HL-60/S4 treated with phorbol 12-myristate 13-acetate at 8.2 ng/mL for 4 days and 3 days (cell line): Measurements from ENCODE around the gene GOT2.
"Not testable (repeated sequence)": the region's sequence is repeated elsewhere in the genome, so short reads cannot be mapped to it uniquely, and the experiment has no call there.

Experiments used
- in situ Hi-C: fragments of 300-500 bp; cut with MboI; formaldehyde crosslinking; loops from 2 replicates; pipeline ENCODE4 v1.15.0; 2022; ENCODE audit warnings: low sequenced_read_pairs

Gene GOT2

DNA sequence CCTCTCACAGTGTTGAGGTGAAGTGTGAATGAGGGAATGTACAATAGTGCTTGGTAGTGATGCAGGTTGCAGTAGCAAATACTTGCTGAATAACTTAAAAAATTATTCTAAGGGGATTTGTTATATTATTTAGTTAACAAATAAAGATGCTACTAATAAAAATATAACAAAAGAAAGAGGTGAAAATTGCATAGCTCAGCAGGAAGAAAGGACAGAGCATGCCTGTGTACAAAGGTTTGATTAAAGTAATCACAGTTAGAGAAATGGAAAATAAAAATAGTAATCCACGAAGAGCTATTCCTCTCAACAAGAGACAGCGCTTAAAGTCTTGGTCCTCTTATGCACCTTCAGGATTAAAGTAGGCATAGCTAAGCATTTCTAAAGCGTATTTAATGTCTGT lies 11.0 kb downstream of the GOT2 start:
- in situ Hi-C loops, result no loop called here

DNA sequence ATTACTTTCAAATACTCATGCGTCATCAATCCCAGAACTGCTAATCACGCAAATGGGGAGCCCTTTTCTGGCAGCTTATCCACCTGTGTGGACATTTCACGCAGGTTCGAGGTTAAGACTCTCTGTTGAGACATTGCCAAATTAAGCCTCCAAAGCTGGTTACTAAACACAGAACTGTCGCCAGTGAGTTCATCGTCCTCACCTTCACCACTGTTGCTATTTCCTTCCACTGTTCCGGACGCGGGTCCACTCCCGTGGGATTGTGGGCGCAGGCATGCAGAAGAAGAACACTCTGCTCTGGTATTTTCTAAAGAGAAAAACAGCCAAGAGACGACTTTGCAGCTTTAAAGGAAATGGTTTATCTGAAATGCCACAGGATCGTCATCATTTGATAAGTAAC lies 16.1 kb downstream of the GOT2 start:
- in situ Hi-C loops, result no loop called here

DNA sequence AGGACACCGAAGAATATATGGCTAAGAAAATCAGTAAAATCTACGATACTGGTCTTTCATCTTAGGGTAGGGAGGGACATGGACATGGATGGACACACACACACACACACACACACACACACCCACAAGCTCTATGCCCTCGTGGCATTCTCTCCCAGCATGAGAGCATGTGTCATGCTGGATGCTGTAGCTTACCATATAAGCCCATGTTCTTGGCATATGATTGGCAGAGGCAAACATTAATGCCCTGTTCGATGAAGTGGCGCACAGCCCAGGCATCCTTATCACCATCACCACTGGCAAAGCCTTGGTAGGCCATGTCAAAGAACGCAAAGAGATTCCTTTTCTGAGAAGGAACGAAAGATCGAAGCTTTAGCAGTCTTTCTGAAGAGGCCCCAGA lies 17.6 kb downstream of the GOT2 start:
- in situ Hi-C loops, result no loop called here

DNA sequence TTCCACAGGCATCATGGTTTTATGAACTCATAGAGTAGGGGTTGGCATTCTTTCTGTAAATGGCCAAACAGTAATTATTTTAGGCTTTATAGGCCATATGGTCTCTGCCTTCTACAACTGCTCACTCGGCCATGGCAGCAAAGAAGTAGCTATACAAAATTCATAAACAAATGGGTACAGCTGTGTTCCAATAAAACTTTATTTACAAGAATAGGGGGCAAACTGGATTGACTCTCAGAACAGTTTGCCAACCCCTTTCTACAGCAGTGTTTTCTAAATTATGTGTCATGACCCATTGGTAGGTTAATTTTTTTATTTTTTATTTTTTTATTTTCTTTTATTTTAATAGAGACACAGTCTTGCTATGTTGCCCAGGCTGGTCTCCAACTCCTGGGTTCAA lies 20.4 kb downstream of the GOT2 start:
- in situ Hi-C loops, result no loop called here

DNA sequence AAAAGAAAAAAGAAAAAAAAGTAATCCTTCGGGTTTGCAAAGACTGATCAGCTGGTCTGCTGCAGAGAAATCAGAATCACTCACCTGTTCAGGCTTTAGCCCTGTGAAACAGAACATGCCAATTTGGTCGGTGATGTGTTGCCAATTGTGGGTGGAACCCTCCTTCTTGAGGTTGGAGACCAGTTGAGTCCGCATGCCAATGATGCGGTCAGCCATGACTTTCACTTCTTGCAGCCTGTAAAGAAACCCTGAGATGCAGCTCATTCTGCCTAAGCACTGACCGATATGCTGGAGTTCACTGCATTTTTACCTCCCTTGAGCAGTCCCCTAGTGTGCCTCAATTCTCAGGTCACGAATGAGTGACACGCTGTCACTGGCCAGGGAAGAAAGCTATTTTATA lies 24.8 kb downstream of the GOT2 start:
- in situ Hi-C loops, result no loop called here

DNA sequence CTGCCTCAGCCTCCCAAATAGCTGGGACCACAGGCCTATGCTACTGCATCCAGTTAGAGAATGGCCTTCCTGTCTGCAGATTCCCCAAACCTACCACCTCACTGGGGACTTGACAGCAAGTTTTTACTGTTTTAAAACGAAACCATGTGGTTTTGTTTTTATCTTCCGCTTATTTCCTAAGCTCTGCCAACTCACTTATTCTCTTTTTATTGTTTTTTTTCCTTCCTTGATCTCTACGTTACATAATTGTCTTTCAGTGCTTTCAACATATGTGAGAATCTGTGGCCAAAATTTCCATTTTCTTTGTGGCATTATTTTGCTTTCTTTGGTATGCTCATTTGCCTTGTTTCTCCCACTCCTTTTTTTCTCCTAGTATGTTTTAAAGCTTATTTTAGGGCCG lies 35.0 kb downstream of the GOT2 start:
- in situ Hi-C loops, result no loop called here

DNA sequence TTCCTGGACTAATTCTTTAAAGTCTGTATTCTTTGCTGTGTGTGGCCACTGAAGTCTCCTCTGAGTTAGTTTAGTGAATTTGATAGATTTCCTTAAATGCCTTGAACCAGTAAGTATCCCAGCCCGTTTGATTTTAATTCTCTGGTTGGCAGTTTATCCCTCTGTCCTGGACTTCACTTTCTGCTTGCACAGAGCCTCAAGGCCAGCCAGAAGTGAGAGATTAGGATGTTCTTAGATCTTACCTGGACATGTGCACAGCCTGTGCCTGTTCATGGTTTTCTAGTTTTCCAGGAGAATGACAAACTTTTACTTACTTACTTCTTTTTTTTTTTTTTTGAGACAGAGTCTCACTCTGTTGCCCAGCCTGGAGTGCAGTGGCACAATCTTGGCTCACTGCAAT lies 38.7 kb downstream of the GOT2 start:
- in situ Hi-C loops, result no loop called here

DNA sequence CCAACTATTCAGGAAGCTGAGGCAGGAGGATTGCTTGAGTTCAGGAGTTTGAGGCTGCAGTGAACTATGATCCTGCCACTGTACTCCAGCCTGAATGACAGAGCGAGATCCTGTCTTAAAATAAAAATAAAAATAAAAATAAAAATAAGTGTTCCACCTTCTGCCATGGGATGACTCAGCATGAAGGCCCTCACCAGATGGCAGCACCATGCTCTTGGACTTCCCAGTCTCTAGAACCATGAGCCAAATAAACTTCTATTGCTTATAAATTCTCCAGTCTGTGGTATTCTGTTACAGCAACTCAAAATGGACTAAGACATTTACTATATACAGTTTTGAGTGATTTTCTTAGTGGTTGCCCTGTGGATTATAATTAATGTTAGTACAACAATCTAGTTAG lies 41.7 kb downstream of the GOT2 start:
- in situ Hi-C loops, result no loop called here

DNA sequence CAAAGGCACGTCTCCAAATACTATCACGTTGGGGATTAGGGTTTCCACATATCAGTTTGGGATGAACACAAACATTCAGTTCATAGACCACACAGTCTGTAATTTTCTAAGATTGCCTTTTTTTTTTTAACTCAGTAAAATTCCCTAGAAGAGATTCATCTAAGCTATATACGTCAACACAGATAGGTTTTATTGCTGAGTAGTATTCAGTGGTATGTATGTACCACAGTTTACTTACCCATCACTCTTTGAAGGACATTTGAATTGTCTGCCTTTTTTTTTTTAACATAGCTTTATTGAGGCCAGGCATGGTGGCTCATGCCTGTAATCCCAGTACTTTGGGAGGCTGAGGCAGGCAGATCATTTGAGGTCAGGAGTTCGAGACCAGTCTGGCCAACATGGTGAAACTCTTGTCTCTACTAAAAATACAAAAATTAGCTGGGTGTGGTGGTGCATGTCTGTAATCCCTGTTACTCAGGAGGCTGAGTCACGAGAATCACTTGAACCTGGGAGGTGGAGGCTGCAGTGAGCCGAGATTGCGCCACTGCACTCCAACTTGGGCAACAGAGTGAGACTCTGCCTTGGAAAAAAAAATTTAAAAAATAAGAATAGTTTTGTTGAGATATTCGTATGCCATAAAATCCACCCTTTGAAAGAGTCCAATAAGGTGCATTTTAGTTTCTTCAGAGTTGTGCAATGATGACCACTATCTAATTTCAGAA lies 47.0 kb downstream of the GOT2 start:
- in situ Hi-C loops, result not testable (repeated sequence)

DNA sequence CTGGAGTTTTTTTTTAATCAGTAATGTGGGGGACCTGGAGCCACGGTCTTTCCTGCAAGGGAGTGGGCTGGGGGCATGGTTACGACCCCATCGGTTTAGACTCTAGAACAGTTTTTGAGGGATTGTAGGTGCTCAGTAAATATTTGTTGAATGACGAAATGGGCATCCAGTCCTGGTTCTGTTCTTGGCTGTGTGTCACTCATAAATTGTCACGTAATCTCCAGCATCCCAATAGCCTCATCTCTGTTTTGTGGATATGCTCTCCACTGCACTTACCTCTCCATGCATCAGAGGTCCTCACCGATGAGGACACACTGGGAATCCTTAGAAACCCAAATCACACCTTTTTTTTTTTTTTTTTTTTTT lies 49.0 kb downstream of the GOT2 start:
- in situ Hi-C loops, result no loop called here

DNA sequence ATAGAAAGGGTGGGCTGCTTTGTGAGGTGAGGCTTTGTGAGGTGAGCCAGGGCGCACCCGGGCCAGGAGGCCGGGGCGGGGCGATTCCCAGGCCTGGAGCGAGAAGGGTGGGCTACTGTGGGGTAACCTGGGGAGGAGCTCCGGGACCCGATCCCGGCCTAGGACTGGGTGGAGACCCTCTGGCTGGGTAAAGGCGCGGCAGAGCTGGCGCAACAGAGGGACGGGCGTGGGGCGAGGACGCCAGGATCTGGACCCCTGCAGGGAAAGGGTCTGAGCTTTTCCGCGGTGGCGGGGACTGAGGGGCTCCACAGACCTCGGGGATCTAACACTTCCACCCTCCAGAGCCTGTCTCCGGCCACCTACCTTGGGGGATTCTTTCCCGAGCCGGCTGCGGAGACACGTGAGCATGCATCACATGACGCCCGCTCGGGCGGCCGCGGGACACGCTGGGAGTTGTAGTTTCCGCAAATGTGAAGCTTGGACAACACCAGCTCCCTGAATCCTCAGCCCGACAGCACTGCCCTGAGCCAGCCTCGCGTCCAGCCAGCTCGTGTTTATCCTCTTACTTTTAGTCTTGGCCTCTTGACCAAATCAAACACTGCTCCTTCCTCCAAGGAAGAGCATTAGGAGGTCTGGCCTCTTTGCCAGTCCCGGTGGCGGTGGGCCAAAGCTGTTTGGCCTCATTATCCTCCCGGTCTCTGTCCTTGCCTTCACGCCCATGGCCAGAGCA lies 49.6 kb downstream of the GOT2 start, which contains the start of gene SLC38A7:
Gene SLC38A7, minus strand, starts transcription at position 417 of the 730 bp plus-strand sequence. CDS start 4,644 bp downstream, outside the sequence.
- in situ Hi-C loops, result no loop called here

DNA sequence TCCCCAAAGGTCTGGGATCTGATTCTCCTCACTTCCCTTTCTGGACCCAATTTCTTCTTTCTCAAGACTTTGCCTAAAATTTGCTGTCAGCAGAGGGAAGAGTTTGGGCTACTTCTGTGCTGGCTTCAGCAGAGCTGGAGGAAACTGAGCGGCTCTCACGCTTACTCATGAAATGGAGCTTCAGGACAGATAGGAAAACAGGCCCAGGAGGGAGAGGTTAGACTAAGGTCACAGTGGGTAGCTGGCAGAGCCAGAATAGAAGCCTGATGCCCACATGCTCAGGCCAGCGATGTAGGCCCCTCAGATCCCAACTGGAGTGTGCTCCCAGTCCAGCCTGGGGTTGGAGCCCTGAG lies 50.1 kb downstream of the GOT2 start:
- in situ Hi-C loops, result no loop called here

DNA sequence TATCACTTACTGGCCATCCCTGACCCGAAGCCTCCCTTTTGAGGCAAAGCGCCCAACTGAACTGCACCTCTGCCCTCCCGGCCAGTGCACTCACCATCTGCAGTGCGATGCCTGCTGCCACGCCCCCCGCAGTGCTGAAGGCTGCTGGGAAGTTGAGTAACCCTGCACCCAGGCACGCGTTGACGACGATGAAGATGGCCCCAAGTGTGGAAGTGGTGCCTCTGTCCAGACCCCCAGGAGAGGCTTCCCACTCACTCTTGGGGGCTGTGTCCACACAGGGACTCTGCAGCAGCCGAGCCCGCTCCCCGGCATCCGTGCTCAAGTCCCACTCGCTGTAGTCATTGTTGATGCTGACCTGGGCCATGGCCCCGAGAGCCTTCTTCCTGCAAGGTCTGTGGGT lies 54.4 kb downstream of the GOT2 start:
- in situ Hi-C loops, result no loop called here

DNA sequence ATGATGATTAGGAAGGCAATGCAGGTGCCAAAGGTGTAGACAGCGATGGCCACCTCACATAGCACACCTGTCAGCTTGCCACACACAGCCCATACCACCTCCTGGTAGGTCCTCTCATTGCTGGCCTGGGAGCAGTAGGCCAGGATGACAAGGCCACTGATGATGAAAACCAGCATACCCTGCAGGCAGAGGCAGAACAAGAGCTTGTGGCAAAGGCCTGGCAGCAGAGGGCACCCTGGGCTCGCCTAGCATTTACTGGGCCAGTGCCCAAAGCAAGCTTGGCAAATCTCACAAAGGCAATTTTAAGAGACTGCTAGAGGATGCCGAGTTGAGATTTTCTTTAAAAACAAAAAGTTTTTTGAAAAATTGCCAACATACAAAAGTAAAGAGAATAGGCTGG lies 55.4 kb downstream of the GOT2 start:
- in situ Hi-C loops, result no loop called here

DNA sequence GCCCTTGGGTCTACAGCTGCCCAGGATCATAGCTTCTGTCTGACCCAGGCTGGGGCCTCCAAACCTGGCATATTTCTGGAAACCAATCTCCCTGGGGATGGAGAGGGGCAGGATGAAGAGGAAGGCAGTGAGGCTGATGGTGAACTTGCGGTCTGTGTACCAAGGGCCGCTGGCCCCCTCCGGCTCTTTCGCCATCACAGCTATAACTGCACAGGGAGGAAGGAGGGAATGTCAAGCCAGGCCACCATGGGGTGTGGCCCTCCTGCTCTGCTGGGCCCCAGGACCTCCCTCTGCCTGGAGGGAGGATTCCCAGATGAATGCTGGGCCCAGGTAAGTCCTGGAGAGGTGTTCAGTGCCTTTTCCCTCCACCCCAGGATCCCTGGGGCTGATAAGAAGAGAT lies 55.8 kb downstream of the GOT2 start:
- in situ Hi-C loops, result no loop called here

DNA sequence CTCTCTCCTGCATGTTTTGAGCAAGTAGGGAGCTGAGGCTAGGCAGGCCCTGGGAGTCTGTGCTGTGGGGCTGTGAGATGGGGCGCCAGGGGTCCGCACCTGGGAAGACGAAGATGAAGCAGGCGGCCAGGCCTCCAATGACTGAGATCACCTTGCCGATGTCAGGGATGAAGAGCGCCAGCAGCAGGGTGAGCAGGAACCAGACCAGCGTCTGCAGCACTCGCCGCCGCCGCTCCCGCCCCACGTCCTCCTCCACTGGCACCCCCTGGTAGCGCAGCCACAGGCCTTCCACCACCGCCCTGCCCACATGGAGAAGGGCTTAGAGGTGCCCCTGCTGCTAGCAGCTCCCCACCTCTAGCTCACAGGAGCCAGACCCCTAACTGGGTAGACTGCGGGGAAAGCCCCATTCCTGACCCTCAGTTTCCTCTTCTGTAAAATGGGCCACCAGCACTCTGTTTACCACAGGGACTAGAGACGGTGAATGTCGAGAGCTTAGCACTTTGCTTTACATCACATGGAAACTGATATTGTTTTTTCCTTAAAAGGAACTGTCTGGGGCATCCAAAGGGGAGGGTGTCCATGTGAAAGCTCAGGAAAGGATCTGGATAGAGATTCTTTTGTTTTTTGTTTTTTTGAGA lies 63.1 kb downstream of the GOT2 start:
- in situ Hi-C loops, result no loop called here

DNA sequence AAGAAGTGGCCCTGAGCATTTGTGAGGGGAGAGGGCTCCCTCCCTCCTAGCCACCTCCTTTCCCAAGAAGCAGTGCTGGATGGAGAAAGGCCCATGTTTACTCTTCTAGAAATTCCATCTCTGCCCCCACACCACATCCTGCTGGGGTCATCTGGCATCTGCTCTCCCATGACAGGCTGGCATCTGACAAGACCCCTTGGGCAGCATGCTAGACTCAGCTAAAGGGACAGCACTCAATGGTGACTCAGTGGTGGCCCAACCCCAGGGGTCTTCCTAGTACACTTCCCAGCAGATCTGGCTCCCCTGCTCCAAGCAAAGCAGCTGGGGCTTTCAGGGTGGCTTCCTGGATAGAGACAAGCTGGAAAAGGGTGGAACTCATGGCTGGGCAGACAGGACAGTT lies 63.9 kb downstream of the GOT2 start:
- in situ Hi-C loops, result no loop called here

DNA sequence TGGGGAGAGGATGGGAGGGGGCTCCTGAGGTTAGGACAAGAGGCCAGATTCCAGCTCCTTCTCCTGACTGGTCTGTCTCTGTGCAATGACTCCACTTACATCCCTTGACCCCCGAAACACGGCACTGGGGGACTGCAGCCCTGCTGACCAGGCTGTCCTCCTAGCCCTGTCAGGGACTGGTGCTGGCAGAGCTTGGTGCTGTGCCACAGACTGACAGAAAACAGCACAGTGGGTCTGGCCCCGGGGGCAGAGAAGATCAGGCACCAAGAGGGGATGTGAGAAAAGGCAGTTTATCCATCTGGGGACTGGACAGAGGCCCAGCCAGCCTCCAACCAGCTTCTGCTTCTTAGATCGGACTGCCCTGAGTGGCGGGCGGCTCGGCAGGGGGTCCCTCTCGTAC lies 68.9 kb downstream of the GOT2 start:
- in situ Hi-C loops, result no loop called here

DNA sequence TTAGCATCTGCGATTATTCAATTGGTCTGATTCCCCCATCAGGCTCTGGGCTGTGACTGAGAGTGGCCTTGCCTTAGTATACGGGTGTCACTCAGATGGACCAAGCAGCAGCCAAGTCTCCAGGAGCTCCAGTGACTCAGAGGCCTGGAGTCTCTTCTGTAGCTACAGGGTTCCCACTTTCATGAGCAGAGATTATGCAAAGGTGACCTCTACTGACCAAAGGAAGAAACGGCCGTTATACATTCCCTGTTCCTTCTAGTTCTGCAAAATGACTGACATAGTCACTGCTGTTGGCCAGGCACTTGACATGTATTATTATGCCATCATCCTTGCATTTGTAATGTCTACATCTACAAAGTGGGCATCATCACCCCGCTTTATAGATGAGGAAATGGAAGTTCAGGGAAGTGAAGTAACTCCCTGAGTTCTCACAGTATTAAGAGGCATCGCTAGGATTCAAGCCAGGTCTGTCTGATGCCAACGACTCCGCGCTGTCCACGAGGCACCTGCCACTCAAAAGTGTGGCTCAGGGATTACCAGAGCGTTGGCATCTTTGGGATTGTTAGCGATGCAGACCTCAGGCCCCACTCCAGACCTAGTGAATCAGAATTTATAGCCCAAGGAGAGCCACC lies 72.8 kb downstream of the GOT2 start:
- in situ Hi-C loops, result no loop called here

DNA sequence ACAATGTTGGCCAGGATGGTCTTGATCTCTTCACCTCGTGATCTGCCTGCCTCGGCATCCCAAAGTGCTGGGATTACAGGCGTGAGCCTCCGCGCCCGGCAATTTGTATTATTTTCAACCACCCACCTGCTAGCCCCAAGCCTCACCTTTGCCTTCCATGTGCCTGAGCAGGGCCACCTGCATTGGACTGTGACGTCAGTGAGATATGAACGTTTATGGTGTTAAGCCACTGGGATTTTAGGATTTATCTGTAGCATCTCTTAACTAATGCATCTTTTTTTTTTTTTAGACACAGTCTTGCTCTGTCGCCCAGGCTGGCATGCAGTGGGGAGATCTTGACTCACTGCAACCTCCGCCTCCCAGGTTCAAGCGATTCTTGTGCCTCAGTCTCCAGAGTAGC lies 74.2 kb downstream of the GOT2 start:
- in situ Hi-C loops, result not testable (repeated sequence)

DNA sequence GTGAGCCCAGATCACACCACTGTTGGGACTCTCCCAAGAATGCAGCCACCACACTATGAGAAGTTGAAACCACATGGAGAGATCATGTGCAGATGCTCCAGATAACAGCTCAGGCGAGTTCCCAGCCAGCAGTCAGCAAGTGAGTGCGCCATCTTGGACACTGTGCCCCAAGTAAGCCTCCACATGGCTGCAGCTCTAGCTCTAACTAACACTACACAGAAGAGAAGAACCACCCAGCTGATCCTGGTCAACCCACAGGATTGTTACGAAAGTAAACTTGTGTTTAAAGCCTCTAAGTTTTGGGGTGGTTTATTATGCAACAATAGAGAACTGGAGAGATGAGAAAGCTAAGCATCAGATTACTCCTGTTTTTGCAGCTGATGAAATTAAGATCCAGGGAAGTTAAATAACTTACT lies 75.3 kb downstream of the GOT2 start:
- in situ Hi-C loops, result no loop called here
